C4-2B (cell line): ENCODE results near the gene MTMR8.

Experiments
- H3K27ac ChIP-seq: fragments of 450-650 bp; 2 replicates; pipeline ENCODE4 v1.5.1; 2017
- ZFX ChIP-seq: fragments of 450-650 bp; IDR thresholded peaks from 2 replicates; pipeline ENCODE4 v1.6.1; 2017
- TF ChIP-seq, protein P1 (sequence below): fragments of 450-650 bp; conservative IDR thresholded peaks from 2 replicates; pipeline ENCODE4 v1.5.1; 2017; ENCODE audit warnings: mild to moderate bottlenecking

The MTMR8 gene

GRCh38 chrX:64350521-64350920 is 44.7 kb downstream of the MTMR8 start:
- TF ChIP-seq, protein P1, sequence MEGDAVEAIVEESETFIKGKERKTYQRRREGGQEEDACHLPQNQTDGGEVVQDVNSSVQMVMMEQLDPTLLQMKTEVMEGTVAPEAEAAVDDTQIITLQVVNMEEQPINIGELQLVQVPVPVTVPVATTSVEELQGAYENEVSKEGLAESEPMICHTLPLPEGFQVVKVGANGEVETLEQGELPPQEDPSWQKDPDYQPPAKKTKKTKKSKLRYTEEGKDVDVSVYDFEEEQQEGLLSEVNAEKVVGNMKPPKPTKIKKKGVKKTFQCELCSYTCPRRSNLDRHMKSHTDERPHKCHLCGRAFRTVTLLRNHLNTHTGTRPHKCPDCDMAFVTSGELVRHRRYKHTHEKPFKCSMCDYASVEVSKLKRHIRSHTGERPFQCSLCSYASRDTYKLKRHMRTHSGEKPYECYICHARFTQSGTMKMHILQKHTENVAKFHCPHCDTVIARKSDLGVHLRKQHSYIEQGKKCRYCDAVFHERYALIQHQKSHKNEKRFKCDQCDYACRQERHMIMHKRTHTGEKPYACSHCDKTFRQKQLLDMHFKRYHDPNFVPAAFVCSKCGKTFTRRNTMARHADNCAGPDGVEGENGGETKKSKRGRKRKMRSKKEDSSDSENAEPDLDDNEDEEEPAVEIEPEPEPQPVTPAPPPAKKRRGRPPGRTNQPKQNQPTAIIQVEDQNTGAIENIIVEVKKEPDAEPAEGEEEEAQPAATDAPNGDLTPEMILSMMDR, result no peak
- no peak for TF ChIP-seq ZFX

DNA sequence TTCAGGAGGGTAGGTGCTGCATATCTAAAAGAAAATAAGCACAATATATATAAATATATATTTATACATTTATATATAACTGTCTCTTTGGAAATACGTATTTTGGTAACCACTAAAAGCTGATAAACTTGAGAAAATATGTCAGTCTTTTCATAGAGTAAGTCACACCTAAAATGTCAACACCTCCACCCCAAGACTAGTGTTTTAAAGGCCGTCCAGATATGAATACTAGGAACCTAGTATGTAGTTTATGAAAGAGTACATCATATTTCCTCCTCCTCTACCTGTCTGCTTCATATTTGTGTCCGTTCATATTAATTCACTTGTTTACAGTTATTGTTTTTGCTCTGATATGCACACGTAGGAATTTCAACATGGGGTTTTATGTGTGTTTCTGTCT is 45.2 kb downstream of the MTMR8 start:
- TF ChIP-seq, protein P1, result no peak
- TF ChIP-seq ZFX, result no peak
- H3K27ac ChIP-seq, result no peak overlapping the region

More at GRCh38 chrX:64350521-64350920, 44.7 kb downstream of the MTMR8 start:
- no peak overlapping the region for H3K27ac ChIP-seq

GRCh38 chrX:64342811-64343210 is 52.4 kb downstream of the MTMR8 start:
- no peak overlapping the region for H3K27ac ChIP-seq
- TF ChIP-seq, protein P1, result no peak
- no peak for TF ChIP-seq ZFX

DNA sequence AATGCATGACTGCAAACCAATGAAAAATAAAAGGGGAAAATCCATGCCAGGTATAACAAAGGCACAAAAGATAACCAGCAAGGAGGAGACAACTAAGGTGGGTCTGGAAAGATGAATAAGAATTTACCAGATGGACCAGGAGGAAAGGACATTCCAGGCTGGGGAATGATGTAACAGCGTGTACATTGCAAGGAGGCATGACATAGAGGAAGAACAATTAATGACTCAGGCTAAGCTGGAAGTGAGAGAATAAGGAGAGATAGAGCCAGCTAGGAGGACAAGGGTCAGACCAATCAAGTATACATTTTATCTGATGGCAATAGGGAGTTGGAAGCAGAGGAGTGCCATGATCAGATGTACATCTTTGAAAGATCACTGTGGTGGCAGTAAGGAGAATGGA is 57.0 kb downstream of the MTMR8 start:
- H3K27ac ChIP-seq, result no peak overlapping the region
- TF ChIP-seq ZFX, result no peak
- TF ChIP-seq, protein P1, result no peak

DNA sequence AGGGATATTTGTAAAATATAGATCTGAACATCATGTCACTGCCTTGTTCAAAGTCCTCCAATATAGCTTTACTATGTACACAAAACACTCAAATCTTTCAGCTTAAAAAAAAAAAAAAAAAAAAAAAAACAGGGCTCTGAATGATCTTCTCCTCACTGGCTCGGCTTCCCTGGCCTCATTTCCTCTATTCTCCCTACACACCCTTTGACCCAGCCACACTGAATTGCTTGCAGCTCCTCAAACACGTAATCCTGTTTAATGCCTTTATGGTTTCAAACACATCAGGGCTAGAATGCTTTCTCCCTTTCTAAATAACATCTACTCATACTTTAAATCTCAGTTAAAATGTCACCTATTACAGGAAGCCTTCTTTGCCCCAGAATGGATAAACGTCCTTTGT is 60.8 kb downstream of the MTMR8 start:
- TF ChIP-seq ZFX, result no peak
- TF ChIP-seq, protein P1, result no peak
- H3K27ac ChIP-seq, result no peak overlapping the region

DNA sequence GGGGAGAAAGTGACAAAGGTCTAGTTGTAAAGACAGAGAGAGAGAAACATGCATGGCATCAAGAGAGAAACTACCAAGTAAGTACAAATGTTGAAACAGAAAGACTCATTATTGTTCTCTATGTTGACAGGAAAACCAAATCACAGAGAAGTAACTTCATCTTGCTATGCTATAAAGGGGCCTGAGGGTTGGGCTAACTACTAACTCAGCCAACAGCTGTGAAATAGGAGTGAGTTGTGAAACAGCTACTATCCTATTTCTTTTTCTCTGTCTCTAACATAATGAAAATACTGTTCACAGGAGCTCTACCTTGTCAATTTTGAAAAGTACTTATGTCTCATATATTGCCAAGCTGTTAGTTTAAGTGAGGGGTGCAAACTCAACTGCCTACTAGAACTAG is 65.0 kb downstream of the MTMR8 start:
- no peak overlapping the region for H3K27ac ChIP-seq
- TF ChIP-seq, protein P1, result no peak
- no peak for TF ChIP-seq ZFX

- TF ChIP-seq ZFX, result no peak
- TF ChIP-seq, protein P1, result no peak
- H3K27ac ChIP-seq, result no peak overlapping the region
These were observed 73.7 kb downstream of the MTMR8 start for GRCh38 chrX:64321507-64321906.
